NCI-H2107 (cell line): ENCODE measurements around the gene HRCT1.
A peak's percentile ranks its signal among the peaks of the same experiment; 100 is the strongest.
"Not testable (repeated sequence)": the region's sequence is repeated elsewhere in the genome, so short reads cannot be mapped to it uniquely, and the experiment has no call there.

ENCODE experiments used
- DNase-seq: peaks from one replicate; lab custom pipeline; 2025; lab: John Stamatoyannopoulos, UW

The HRCT1 gene

GRCh38 chr9:35896570-35896969 lies 9.4 kb upstream of the HRCT1 start:
- no peak for DNase-seq

GRCh38 chr9:35897376-35898099 lies 8.5 kb upstream of the HRCT1 start:
- not testable (repeated sequence) for DNase-seq

GRCh38 chr9:35898337-35898736 lies 7.7 kb upstream of the HRCT1 start:
- DNase-seq: no peak

GRCh38 chr9:35899021-35899420 lies 7.0 kb upstream of the HRCT1 start:
- DNase-seq: no peak

- peak; percentile 24 for DNase-seq
These were observed 3.0 kb upstream of the HRCT1 start for GRCh38 chr9:35903049-35903448.

GRCh38 chr9:35904338-35904737 lies 1.7 kb upstream of the HRCT1 start:
- DNase-seq: no peak

- DNase-seq: no peak
These were observed 786 bp upstream of the HRCT1 start for GRCh38 chr9:35905051-35905781.

- no peak for DNase-seq
These were observed 1.1 kb downstream of the HRCT1 start for GRCh38 chr9:35906923-35907699.

- DNase-seq: no peak
These were observed 1.9 kb downstream of the HRCT1 start for GRCh38 chr9:35907711-35908503.

GRCh38 chr9:35908504-35909125 lies 2.6 kb downstream of the HRCT1 start:
- DNase-seq: no peak

GRCh38 chr9:35909274-35909673 lies 3.3 kb downstream of the HRCT1 start, which contains the start of gene SPAAR:
Gene SPAAR, plus strand, starts transcription at chr9:35909490. Its CDS starts 974 bp downstream, at chr9:35910464.
- DNase-seq: no peak

- no peak for DNase-seq
These were observed 3.9 kb downstream of the HRCT1 start for GRCh38 chr9:35909687-35910612.

GRCh38 chr9:35910613-35911359 lies 4.8 kb downstream of the HRCT1 start:
- no peak for DNase-seq

- no peak for DNase-seq
These were observed 5.7 kb downstream of the HRCT1 start for GRCh38 chr9:35911690-35912089.

GRCh38 chr9:35912791-35913400 lies 6.9 kb downstream of the HRCT1 start:
- no peak for DNase-seq

GRCh38 chr9:35913429-35913828 lies 7.4 kb downstream of the HRCT1 start:
- DNase-seq: not testable (repeated sequence)

GRCh38 chr9:35914301-35914807 lies 8.4 kb downstream of the HRCT1 start:
- DNase-seq: no peak

GRCh38 chr9:35915681-35916294 lies 9.8 kb downstream of the HRCT1 start:
- no peak for DNase-seq
